OCI-LY1 (cell line): ENCODE measurements around the gene PRR16.

Experiments
- H2AFZ ChIP-seq: fragments of 200-600 bp; sonication (generic), shearing (Covaris generic); 2 replicates; pipeline ENCODE4 v1.6.0; 2014; ENCODE audit warnings: antibody characterized with exemption, mild to moderate bottlenecking, low read length
- H3F3A ChIP-seq: fragments of 200-600 bp; sonication (generic), shearing (Covaris generic); 2 replicates; pipeline ENCODE4 v1.6.0; 2014; ENCODE audit warnings: mild to moderate bottlenecking, antibody characterized with exemption, low read length, moderate library complexity; ENCODE audit not compliant: insufficient read depth
- H3K27ac ChIP-seq: fragments of 200-600 bp; sonication (generic); 2 replicates; pipeline ENCODE4 v1.5.1; 2014; ENCODE audit warnings: low read length, mixed run types, mild to moderate bottlenecking, low read depth; ENCODE audit not compliant: poor library complexity, severe bottlenecking
- H3K27me3 ChIP-seq: fragments of 200-600 bp; sonication (generic); 2 replicates; pipeline ENCODE4 v1.6.0; 2014; ENCODE audit warnings: antibody characterized with exemption, mild to moderate bottlenecking, low read length, moderate library complexity; ENCODE audit not compliant: insufficient read depth
- H3K36me3 ChIP-seq: fragments of 200-600 bp; sonication (generic); 2 replicates; pipeline ENCODE4 v1.6.1; 2014; ENCODE audit warnings: mild to moderate bottlenecking, antibody characterized with exemption, low read length, moderate library complexity, mixed read lengths; ENCODE audit not compliant: insufficient read depth
- H3K4me1 ChIP-seq: fragments of 200-600 bp; sonication (generic); 2 replicates; pipeline ENCODE4 v1.5.1; 2014; ENCODE audit warnings: mild to moderate bottlenecking, low read length, moderate library complexity; ENCODE audit not compliant: insufficient read depth, severe bottlenecking
- H3K4me2 ChIP-seq: fragments of 200-600 bp; sonication (generic), shearing (Covaris generic); 2 replicates; pipeline ENCODE4 v1.6.1; 2014; ENCODE audit warnings: low read length
- H3K4me3 ChIP-seq: fragments of 200-600 bp; sonication (generic); 2 replicates; pipeline ENCODE4 v1.5.1; 2014; ENCODE audit warnings: low read length, low read depth, mild to moderate bottlenecking, mixed read lengths; ENCODE audit not compliant: poor library complexity, severe bottlenecking
- H3K79me2 ChIP-seq: fragments of 200-600 bp; shearing (Covaris generic); 2 replicates; pipeline ENCODE4 v1.6.1; 2016; ENCODE audit warnings: mixed run types, low read length, mixed read lengths; ENCODE audit not compliant: insufficient read depth
- H3K9ac ChIP-seq: fragments of 200-600 bp; sonication (generic), shearing (Covaris generic); 2 replicates; pipeline ENCODE4 v1.6.1; 2014; ENCODE audit warnings: mild to moderate bottlenecking, low read length, mixed read lengths
- H3K9me2 ChIP-seq: fragments of 200-600 bp; sonication (generic), shearing (Covaris generic); 2 replicates; pipeline ENCODE4 v1.6.1; 2014; ENCODE audit warnings: low read depth, mild to moderate bottlenecking, low read length, mixed read lengths
- H3K9me3 ChIP-seq: fragments of 200-600 bp; shearing (Covaris generic); 2 replicates; pipeline ENCODE4 v1.6.1; 2014; ENCODE audit warnings: low read length, mixed read lengths
- H4K20me1 ChIP-seq: fragments of 200-600 bp; sonication (generic), shearing (Covaris generic); 2 replicates; pipeline ENCODE4 v1.6.0; 2016; ENCODE audit warnings: mild to moderate bottlenecking, low read length; ENCODE audit not compliant: insufficient read depth
- EZH2 ChIP-seq: fragments of 200-600 bp; sonication (generic), shearing (Covaris generic); IDR thresholded peaks from 2 replicates; pipeline ENCODE4 v1.8.0; 2017; ENCODE audit warnings: borderline replicate concordance, mixed run types, mild to moderate bottlenecking, antibody characterized with exemption, low read length, moderate library complexity, mixed read lengths
- TF ChIP-seq, protein P1 (sequence below): fragments of 200-600 bp; sonication (generic), shearing (Covaris generic); IDR thresholded peaks from 2 replicates; pipeline ENCODE4 v1.5.1; 2017; ENCODE audit warnings: mild to moderate bottlenecking, antibody characterized with exemption, low read length, moderate library complexity, mixed read lengths

Gene PRR16

DNA sequence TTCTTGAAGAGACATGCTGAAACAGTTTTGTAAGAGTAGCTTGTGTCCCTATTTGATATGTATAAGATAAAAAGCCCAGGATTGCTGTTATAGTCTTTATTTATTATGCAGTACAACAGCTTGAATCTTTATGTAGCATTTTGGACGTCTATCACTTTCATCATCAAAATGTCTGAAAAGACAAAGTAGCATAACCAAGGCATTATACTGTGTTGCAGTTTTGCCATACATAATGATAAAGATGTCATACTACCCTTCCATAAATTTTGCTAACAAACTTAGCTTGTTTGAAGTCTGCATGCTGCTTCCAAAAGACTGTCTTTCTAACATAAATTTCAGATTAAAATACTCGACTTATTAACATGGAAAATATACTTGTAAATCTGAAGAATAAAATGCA is 127.8 kb downstream of the PRR16 start:
- Histone ChIP-seq H4K20me1 (no peaks in the 10 kb centered on the region), H3K9me2 (no peaks in the 10 kb centered on the region), H3K27me3 (no peaks in the 10 kb centered on the region), H3K79me2 (no peaks in the 10 kb centered on the region), H3K4me2 (no peak overlapping the region), H2AFZ (no peak overlapping the region), H3K36me3 (no peaks in the 10 kb centered on the region), H3K4me3 (no peak overlapping the region), H3K4me1 (no peaks in the 10 kb centered on the region), H3K9ac (no peak overlapping the region), H3K27ac (no peak overlapping the region), H3K9me3 (no peaks in the 10 kb centered on the region), H3F3A (no peaks in the 10 kb centered on the region)
- no peak for TF ChIP-seq EZH2
- TF ChIP-seq, protein P1, sequence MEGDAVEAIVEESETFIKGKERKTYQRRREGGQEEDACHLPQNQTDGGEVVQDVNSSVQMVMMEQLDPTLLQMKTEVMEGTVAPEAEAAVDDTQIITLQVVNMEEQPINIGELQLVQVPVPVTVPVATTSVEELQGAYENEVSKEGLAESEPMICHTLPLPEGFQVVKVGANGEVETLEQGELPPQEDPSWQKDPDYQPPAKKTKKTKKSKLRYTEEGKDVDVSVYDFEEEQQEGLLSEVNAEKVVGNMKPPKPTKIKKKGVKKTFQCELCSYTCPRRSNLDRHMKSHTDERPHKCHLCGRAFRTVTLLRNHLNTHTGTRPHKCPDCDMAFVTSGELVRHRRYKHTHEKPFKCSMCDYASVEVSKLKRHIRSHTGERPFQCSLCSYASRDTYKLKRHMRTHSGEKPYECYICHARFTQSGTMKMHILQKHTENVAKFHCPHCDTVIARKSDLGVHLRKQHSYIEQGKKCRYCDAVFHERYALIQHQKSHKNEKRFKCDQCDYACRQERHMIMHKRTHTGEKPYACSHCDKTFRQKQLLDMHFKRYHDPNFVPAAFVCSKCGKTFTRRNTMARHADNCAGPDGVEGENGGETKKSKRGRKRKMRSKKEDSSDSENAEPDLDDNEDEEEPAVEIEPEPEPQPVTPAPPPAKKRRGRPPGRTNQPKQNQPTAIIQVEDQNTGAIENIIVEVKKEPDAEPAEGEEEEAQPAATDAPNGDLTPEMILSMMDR = no peak

DNA sequence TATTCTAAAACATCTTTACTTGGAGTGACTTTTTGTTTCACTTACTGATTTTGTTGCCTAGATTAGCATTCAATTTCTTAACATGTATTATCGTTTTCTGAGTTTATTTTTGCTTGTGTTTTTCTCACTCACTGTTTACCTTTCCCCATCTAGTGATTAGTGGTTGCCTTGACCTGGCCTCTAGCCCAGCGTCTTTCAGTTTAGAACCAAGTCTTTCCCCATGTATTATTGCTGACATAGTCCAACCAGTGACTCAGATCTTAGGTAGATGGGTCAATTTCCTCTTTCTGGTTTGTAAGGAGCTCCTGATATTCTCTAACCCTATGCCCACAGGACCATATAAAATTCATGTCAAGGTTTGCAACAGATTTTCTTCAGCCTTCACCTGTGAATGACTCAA is 135.5 kb downstream of the PRR16 start:
- no peaks in the 10 kb centered on the region for H3K79me2 ChIP-seq

DNA sequence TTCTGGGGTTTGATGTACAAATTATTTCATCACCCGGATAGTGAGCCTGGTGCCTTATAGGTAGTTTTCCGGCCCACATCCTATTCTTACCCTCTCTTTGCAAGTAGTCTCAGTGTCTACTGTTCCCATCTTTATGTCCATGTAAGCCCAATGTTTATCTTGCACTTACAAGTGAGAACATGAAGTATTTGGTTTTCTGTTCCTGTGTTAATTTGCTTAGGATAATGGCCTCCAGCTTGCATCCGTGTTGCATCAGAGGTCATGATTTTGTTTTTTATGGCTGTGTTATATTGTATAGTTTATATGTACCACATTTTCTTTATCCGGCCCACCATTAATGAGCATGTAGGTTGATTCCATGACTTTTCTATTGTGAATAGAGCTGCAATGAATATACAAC is 136.5 kb downstream of the PRR16 start:
- Histone ChIP-seq H3K9me3 (no peaks in the 10 kb centered on the region), H3K4me2 (no peak overlapping the region), H3K9ac (no peak overlapping the region), H3K36me3 (no peaks in the 10 kb centered on the region), H3K4me1 (no peaks in the 10 kb centered on the region), H3F3A (no peaks in the 10 kb centered on the region), H4K20me1 (no peaks in the 10 kb centered on the region), H3K79me2 (no peaks in the 10 kb centered on the region), H3K4me3 (no peak overlapping the region), H2AFZ (no peak overlapping the region), H3K9me2 (no peaks in the 10 kb centered on the region), H3K27me3 (no peaks in the 10 kb centered on the region), H3K27ac (no peak overlapping the region)
- TF ChIP-seq, protein P1 = no peak
- no peak for TF ChIP-seq EZH2

More for the DNA sequence above, 135.5 kb downstream of the PRR16 start:
- H3K36me3 ChIP-seq = no peaks in the 10 kb centered on the region
- no peak overlapping the region for H3K9ac ChIP-seq
- TF ChIP-seq, protein P1 = no peak
- no peak for TF ChIP-seq EZH2
- H3K27me3 ChIP-seq = no peaks in the 10 kb centered on the region
- no peaks in the 10 kb centered on the region for H3K9me3 ChIP-seq
- H2AFZ ChIP-seq = no peak overlapping the region
- H3K4me2 ChIP-seq = no peak overlapping the region
- no peak overlapping the region for H3K27ac ChIP-seq
- H3K4me1 ChIP-seq = no peaks in the 10 kb centered on the region
- H3K4me3 ChIP-seq = no peak overlapping the region
- H3K9me2 ChIP-seq = no peaks in the 10 kb centered on the region
- no peaks in the 10 kb centered on the region for H3F3A ChIP-seq
- H4K20me1 ChIP-seq = no peaks in the 10 kb centered on the region
